HEK293 (cell line): ENCODE results near the gene PDE4D.

Experiments used
- RBAK ChIP-seq: fragments of 450-650 bp; formaldehyde crosslinking; IDR thresholded peaks from 2 replicates; pipeline ENCODE4 v1.5.1; 2016; ENCODE audit warnings: missing biosample characterization, missing genetic modification characterization
- ZNF133 ChIP-seq: fragments of 450-650 bp; formaldehyde crosslinking; IDR thresholded peaks from 2 replicates; pipeline ENCODE4 v1.5.1; 2016; ENCODE audit warnings: missing biosample characterization, missing genetic modification characterization
- ZNF274 ChIP-seq, 2 experiments: fragments of 200-500 bp in 1 of 2; fragments of 450-650 bp in 1 of 2; sonication (Bioruptor generic) in 1 of 2; formaldehyde crosslinking in 1 of 2; IDR thresholded peaks; 2 replicates each; pipeline versions ENCODE4 v1.5.1 to v1.6.1; 2014 to 2016; ENCODE audit warnings: borderline replicate concordance in 1 of 2, inconsistent platforms in 1 of 2, low read length in 1 of 2, missing biosample characterization in 1 of 2, missing genetic modification characterization in 1 of 2
- ZNF473 ChIP-seq: fragments of 450-650 bp; formaldehyde crosslinking; IDR thresholded peaks from 2 replicates; pipeline ENCODE4 v1.5.1; 2017; ENCODE audit warnings: missing biosample characterization, missing genetic modification characterization
- ZNF530 ChIP-seq: fragments of 450-650 bp; formaldehyde crosslinking; IDR thresholded peaks from 2 replicates; pipeline ENCODE4 v1.5.1; 2016; ENCODE audit warnings: low read depth, missing biosample characterization, missing genetic modification characterization
- ZNF785 ChIP-seq: fragments of 450-650 bp; formaldehyde crosslinking; IDR thresholded peaks from 2 replicates; pipeline ENCODE4 v1.5.1; 2016; ENCODE audit warnings: missing biosample characterization, missing genetic modification characterization
- TF ChIP-seq, protein P1 (sequence below): fragments of 450-650 bp; formaldehyde crosslinking; IDR thresholded peaks from 2 replicates; pipeline ENCODE4 v1.5.1; 2016; ENCODE audit warnings: missing biosample characterization, missing genetic modification characterization
- TF ChIP-seq, protein P2 (sequence below): fragments of 450-650 bp; formaldehyde crosslinking; IDR thresholded peaks from 2 replicates; pipeline ENCODE4 v1.5.1; 2016; ENCODE audit warnings: missing biosample characterization, missing genetic modification characterization, borderline replicate concordance

DNA sequence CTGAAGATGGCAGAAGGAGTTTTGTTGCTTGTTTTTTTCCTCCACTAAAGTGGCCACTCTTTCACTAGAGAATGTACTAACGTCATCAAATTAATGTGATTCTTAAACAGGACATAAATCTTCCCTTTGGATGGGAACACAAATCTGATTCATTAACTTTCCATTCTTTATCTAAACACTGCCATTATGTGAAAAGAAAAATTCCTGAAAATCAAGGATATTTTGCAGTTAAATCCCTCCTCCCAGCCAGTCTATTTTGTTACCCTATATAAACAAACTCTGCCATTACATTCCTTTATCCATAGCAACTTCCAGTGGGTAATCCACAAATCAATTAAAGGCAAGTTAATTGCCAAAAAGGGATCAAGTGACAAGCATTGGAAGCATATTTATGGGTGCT, 546.5 kb downstream of the PDE4D start:
- no peak for TF ChIP-seq ZNF473
- TF ChIP-seq, protein P1, sequence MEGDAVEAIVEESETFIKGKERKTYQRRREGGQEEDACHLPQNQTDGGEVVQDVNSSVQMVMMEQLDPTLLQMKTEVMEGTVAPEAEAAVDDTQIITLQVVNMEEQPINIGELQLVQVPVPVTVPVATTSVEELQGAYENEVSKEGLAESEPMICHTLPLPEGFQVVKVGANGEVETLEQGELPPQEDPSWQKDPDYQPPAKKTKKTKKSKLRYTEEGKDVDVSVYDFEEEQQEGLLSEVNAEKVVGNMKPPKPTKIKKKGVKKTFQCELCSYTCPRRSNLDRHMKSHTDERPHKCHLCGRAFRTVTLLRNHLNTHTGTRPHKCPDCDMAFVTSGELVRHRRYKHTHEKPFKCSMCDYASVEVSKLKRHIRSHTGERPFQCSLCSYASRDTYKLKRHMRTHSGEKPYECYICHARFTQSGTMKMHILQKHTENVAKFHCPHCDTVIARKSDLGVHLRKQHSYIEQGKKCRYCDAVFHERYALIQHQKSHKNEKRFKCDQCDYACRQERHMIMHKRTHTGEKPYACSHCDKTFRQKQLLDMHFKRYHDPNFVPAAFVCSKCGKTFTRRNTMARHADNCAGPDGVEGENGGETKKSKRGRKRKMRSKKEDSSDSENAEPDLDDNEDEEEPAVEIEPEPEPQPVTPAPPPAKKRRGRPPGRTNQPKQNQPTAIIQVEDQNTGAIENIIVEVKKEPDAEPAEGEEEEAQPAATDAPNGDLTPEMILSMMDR (tag by site-specific recombination) = no peak
- no peak for TF ChIP-seq ZNF785 (tag by site-specific recombination)
- TF ChIP-seq, protein P2, sequence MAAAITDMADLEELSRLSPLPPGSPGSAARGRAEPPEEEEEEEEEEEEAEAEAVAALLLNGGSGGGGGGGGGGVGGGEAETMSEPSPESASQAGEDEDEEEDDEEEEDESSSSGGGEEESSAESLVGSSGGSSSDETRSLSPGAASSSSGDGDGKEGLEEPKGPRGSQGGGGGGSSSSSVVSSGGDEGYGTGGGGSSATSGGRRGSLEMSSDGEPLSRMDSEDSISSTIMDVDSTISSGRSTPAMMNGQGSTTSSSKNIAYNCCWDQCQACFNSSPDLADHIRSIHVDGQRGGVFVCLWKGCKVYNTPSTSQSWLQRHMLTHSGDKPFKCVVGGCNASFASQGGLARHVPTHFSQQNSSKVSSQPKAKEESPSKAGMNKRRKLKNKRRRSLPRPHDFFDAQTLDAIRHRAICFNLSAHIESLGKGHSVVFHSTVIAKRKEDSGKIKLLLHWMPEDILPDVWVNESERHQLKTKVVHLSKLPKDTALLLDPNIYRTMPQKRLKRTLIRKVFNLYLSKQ (tag by site-specific recombination) = no peak
- no peak for TF ChIP-seq ZNF133
- no peak for TF ChIP-seq ZNF274 (IDR thresholded peaks at IDR 0.05; ENCODE audit: low read length)
- no peak for TF ChIP-seq ZNF274 (tag by site-specific recombination; IDR thresholded peaks at IDR 0.05; ENCODE audit: borderline replicate concordance)
- TF ChIP-seq RBAK (tag by site-specific recombination) = no peak
- no peak for TF ChIP-seq ZNF530 (tag by site-specific recombination)
